ENCODE data around the gene ERC2. TPM values are rescaled to one million over a fixed set of nuclear protein-coding genes. Genes with fewer than 3 reads are reported as not detected.

Gene ERC2
- polyA plus RNA-seq, 3 donors, result 2.6 to 4.0 (median 3.7) TPM

DNA sequence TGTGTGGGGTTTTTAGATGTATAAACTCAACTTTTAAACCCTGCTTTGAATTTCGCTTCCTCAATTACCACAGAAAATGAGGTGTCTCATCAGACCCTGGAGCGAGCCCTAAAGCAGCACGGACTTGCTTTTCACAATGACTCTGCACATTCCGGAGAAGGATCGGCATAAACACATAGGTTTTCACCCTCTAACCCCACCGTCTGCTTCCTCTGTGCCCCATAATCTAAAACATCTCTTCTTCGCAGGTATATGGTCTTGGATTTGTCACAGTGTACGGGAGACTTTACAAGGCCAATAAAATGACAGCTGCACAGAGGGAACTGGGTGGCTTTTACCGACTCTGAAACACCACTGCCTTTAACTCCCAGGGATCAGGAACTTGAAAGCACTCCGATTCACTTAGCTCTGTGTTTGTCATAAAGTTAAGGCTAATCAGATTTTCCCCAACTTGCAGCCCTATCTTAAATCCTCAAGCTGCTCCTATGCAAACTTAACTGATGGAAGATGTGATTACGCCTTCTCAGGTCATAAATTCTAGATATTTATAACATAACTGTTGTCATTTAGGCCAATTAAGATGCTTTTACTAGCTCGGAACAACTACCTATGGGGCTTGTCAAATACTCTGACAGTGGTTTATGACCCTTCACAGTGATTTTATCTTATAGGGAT lies 847.8 kb downstream of the ERC2 start:
- no peak for DNase-seq

DNA sequence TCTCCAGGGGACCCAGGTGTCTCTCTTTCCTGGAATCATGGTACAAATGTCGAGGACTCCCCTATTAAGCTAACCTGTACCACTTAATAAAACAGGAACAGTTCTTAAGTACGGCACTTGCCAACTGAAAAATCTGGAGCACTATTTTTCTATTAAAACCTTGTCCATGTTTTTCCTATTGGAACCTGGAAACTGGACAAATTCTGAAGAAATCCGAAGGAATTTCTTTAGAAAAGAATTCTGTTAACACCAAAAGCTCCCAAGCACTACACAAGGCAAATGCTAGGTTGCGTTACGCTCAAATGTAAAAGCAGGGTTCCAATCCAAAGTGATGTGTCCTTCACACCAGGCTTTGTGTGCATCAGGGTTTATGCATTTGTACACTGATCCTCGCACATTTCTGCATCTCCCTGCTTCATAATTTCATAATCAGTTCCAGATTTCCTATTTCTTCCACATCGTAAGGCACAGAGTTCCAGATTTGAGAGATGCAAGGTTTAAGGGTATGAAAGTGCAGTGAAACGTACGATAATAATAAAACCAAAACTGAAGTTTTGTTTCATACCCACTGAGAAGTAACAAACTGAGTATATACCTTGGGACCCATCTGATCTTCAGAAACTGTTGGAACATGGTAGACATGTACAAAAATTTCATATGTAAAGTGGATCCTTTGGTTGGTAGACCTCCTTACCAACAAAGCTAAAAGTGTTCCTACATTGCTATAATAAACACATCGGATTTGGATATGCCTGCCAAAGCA lies 849.0 kb downstream of the ERC2 start:
- DNase-seq, result no peak

DNA sequence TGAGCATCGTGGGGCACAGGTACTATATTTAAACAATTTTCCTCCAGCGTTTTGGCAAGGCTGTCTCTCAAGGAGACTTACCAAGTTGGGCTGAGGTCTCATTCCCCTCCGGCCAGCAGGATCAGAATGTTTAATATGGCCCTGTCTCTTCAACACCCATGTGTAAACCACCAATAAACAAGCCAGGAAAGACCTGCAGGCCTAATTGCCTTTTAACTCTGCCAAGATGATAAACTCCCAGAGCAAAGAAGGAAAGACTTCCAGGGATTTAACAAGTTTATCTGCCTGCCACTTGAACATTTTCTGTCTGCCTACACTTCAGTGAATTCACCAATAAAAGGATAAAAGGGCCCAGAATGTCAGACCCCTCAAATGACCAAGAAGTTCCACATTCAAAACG lies 850.9 kb downstream of the ERC2 start:
- no peak for DNase-seq

DNA sequence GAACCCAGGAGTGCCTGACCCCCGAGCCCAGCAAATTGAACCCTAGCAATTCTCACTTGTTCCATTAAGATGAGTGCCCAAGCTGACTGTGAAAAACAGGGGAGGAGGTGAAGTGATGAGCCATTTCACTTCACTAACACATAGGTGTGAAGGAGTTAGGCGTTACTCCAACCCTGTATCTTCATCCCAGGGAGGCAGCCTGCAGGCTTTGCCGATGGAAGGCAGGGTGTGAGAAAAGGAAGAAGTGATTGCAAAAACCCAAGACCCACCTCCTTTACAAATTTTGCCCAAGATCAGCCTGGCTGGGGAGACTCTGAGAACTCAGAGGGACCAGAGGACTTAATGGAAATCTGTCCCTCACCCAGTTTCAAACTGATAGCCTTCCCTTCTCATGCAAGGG lies 851.5 kb downstream of the ERC2 start:
- no peak for DNase-seq

DNA sequence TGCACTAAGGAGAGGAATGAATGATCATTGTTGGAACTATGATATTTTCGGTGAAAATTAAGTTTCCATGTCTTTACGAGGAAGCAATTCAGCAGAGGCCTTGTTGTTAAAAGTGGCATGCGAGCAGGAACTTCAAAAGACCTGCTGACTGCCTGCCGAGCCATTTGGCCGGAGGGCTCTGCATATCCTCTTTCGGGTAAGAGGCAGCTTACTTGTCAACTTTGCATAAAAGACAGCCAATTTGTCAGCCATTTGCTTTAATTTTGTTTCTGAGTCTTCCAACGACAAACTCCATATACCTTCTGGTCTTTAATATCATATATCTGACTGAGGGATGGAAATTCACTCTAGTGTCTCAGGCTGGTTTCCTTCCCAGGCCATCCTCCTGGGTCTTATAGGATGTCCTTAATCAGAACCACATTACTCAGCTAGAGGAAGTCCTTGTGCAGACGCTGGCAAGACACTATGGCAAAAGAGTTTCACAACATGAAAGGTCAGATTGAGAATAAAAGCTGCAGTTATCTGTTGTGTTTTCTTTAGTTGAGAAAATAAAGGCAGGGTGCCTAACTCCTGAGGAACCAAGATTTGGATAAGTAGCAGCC lies 852.5 kb downstream of the ERC2 start:
- no peak for DNase-seq

DNA sequence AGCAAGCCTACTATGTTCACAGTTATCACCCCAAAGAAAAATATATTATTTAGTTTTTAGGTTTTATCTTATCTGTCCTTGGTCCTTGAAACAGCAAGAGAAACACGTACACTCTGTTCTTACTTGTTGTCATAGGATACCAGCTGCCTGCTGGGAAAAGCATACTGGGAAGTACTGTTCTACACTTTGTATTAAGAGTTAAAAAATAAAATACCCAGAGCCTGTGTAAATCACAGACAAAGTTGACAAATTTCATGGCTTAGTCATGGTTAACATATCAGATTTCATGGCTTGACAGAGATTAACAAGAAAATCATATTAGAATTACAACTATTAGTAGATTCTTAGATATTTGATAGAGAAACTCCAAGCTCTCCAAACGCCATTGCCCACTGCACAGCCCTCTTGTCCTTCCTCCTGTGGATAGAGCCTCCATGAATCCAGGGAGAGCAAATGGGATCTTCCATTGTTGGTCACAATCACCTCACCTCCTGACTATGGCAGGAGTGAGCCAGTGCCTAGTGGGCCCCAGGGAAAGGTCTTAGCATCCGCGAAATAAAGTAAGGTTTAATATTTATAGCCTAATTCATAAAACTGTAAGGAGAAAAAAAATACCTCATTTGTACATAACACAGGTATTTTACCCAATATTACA lies 853.1 kb downstream of the ERC2 start:
- no peak for DNase-seq

DNA sequence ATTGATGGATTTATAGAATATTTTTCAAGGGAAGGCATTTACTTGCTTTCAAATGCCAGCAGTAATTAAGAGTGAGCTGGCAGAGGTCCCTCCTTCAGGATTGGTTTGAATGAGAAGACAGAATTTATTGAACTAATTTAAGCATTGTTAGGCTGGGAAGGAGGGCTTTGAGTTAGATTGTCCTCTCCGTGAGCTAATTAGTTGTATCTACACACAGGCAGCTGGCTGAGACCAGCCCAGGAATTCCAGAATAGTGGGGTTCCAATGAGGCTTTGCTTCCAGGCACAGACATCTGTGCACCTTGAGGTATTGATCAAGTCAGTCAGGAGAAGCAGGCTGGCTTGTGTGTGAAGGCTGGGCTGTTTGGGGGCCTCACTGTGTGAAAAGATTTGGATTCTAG lies 857.1 kb downstream of the ERC2 start:
- no peak for DNase-seq

DNA sequence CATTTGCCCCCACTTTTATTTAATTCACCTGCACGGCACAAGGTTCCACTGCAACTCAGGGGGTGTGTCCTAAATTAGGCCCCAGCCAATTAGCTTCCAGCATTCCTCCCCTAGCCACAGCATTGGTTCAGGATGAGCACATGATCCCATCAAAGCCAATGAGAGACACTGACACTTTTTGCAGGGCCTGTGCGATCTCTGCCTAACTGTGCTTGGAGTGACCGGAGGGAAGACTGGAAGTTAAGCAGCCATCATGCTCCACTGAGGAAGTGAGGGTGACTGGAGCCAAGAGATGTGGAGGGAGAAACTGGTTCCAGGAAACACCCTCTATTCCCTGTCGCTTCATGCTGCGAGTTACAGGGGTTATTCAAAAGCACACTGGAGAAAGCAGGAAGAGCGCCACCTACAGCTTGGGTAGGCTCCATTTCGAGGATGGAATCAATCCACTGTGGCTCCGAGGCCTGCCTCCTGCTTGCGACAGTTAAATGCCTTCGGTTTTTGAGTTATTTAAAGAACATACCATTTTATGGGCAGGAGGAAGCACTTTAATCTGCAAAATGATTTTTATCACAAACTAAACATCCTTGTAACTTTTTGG lies 858.9 kb downstream of the ERC2 start:
- DNase-seq, result no peak

DNA sequence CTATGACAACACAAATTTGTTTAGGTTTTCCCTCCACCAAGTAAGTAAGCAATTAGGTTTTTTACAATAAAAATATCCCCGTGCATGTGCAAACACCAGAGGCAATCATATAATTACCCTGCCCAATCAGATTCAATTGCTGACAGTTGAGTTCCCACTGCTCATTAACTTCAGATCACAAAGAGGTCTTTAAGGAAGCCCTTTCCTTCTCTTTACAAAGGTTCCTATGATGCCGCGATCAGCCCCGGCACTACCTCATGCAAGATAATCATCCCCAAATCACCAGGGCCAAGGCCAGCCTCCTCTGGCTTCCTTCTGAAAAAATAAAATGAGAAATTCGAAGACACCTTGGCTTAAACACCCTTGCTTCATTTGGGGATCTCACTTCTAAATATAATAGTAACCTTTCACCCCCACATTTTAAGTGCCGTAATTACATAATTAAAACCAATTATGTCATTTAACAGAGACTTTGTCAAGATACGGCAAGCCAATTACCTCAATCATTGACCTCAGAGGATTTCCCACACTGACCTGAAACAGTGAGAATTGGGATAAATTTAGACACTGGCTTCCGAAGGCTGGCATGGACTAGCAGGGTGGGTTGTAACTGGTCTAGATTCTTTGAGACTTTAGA lies 859.8 kb downstream of the ERC2 start:
- no peak for DNase-seq

DNA sequence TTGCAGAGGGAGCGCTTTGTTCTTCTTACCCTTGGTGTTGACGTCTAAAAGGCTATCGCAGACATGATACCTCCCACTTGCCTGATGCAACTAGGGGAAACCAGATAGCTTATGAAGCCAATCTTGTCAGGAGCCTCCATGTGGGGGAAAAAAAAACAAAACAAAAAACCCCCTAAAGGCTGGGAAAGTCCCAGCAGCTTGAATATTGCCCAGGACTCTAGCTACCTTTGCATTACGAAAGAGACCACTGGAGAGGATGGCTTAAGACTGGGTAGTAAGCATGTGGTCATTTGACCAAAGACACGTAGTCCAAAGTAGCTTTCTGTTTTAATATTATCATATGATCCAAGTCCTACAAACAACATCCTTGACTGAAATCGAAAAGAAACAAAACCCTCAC lies 860.4 kb downstream of the ERC2 start:
- no peak for DNase-seq

DNA sequence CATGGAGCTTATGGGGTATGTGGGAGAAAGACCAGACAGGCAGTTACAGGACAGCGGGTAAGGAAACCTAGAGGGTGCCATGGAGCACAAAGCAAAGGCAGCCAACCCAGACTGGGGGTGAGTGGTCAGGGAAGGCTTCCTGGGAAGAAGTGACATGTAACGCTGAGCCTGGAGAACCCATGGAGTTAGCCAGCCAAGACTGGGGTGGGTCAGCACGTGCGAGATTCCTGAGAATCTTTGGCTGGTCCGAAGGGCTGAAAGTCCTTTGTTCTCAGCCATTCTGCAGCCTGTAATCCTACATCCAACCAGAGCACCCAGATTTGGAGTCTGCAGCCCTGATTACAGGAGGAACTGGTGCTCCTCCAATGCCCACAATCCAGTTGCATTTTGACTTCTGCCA lies 861.1 kb downstream of the ERC2 start:
- no peak for DNase-seq

DNA sequence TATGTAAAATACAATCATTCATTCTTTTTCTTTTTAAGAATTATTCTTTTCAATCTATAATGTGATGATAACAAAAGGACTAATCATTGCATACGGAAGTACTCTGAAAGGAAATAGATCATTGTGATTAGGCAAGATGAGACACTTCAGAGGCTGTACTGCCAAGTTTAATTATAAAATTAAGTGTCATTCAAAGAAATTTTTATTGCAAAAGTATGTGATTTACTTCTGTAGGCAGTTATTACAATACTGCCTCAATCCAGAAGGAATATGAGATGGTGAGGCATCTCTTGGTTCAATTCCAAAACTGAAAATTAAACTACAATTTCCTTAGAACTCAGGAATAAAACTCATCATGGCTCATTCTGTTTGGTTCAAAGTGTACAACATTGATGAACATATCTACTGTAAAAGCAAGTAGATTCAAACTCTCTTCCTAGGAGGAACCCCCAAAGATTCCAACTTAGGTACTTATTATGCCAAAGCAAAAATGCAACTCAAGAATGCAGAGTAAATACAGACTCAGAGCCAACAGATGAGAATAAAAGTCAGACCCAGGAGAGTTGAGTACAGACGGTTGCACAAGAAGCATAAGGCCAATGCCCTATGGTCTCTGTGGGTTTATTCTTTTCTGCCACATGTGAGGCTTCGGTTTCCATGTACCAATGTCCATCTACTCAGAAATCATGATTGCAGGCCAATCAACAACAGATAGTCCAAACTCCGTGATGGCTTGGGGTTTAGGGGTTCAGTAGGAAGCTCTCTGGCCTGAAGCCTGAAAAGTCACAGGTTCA lies 862.6 kb downstream of the ERC2 start:
- DNase-seq, result no peak

DNA sequence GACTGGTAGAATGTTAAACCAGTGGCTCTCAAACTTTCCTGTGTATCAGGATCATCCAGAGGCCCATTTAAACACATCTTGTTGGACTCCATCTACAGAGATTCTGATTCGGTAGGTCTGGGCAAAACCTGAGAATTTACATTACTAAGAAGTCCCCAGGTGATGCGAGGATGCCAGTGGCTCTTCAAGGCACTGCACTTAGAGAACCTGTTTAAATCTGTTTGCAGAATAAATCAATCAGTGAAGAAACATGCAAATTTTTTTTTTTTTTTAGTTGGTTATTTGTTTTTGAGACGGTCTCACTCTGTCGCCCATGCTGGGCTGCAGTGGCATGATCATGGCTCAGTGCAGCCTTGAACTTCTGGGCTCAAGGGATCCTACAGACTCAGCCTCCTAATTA lies 863.4 kb downstream of the ERC2 start:
- DNase-seq, result no peak

DNA sequence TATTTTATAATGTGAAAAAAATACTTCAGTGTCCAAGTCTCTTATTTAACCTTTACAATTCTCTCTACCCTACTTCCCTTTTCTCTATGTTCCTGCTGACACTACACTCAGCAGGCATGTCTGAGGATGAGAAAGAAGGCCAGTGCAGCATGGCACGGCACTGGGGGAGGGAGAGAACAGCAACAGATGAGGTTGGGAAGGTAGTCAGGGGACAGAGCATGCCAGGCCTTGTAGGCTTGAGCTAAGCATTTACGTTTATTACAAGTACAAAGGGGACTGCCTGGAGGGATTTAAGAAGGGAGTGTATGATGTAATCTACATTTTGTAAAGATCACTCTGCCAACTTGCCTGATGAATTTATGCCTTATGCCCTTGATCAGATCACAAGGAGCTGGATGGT lies 863.9 kb downstream of the ERC2 start:
- no peak for DNase-seq

DNA sequence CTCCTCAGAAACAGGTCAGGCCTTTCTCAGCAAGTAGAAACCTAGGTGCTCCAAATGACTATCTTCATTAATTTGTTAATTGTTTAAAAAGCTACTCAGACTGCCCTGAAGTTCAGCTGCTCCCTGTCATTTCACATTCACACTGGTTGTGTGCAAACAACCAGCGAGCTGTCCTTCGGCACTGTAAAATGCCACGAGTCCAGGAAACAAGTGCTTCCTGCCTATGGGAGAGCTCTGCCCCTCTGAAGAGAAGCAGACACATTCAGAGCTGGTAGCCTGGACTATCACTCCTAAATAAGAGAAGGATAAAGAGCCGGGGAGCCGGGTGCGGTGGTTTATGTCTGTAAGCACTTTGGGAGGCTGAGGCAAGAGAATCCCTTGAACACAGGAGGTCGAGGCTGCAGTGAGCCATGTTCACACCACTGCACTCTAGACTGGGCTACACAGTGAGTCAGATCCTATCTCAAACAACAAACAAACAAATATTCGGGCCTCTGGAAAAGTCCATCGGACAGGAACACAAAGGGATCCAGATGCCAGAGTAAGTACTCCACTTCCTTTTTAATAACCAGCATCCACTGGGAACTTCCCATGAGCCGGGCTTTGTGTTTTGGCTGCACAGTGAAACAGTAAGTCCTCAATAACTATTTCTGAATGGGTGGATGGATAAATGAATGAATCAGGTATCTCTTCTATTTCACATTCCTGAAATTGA lies 866.7 kb downstream of the ERC2 start:
- no peak for DNase-seq

DNA sequence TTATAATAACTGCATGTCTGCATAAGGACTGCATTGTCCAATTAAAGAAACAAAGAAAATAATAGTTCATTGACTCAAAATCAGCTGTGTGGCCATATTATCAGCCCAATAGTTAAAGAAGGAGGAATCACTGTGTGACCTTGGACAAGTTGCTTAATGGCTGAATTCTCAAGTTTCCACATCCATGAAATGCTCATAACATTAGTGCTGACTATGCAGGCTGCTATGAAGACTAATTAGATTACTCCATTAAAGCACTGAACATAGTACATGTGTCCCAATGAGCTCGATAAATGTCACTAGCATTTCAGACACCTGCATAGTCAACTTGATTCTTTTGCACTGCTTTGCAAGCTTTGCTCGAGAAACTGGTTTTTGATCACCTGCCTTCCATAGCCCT lies 870.0 kb downstream of the ERC2 start:
- DNase-seq, result no peak

DNA sequence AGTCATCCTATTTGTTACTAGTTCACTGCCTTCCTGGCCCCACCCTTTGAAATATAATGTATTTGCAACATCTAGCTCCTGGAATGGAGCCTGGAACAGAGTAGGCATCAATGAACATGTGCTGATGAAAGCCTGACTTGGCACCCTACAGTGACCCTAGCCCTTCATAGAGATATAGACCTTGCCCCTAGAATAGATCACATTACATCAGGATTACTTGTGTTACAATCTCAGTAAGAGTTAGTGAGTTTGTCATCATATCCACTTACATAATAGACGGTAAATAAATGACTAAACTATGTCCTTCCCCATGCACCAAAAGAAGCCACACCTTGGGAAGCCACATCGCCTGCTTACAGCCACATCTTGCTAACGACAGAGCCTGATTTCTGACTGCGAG lies 870.6 kb downstream of the ERC2 start:
- no peak for DNase-seq

DNA sequence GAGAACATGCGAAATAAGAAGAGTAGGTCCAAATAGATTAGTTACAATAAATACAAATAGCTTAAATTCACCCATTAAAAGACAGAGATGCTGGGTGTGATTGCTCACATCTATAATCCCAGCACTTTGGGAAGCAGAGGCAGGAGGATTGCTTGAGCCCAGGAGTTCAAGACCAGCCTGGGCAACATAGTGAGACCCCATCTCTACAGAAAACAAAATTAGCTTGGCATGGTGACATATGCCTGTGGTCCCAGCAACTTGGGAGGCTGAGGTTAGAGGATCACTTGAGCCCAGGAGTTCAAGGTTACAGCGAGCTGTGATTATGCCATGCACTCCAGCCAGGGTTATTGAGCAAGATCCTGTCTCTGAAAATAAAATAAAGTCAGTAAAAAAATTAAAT lies 872.1 kb downstream of the ERC2 start:
- DNase-seq, result no peak

DNA sequence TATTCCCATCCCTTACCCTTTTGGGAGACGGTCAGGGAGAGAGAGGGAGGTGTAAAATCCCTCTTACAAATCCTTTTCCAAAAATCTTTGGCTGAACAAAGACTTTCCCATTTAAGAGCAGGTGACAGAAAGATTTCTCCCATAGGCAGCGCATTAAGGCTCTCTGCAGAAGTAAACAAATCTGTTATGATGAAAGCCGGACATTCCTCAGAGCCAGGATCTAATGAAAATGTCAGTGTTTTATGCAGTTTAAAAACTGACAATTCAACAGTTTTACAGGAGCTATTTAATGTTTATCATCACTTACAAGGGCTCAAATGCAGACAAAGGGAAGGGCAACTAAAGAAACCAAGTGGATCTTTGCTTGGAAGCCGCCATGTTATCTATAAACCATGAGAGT lies 872.8 kb downstream of the ERC2 start:
- DNase-seq, result no peak

DNA sequence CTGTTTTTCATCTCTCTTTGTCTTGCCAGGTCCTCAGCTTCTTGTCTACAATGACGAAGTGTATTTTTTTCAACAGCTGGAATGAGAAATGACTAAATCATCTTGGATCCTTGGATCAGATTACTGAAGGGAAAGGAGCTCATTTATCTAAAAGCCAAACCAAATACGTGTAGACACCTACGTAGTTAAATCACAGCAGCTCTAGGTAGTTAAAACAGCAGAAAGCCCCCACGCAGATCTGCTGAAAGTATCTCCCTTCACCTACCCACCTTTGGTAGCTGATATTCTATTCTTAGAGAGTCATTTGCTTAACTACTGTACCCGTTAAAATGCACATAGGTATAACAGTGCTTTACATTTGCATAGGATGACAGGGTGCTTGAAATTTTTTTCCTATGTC lies 875.7 kb downstream of the ERC2 start:
- DNase-seq, result no peak

Measured in renal pelvis (tissue), 4 donors.